HepG2 (cell line): ENCODE data around the gene ABCA2. TPM values are rescaled to one million over a fixed set of nuclear protein-coding genes. Genes with fewer than 3 reads are reported as not detected.
A peak's percentile ranks its signal among the peaks of the same experiment; 100 is the strongest.

Experiments
- ATAC-seq: fragments of 200-7000 bp; cut with Tn5 transposase; 3 replicates; pipeline ENCODE4 v1.9.1; 2020; ENCODE audit warnings: mild to moderate bottlenecking, moderate library complexity
- BruUV-seq: library from RNA; stranded (reverse); fragments of 400-500 nt; replicated peaks from 2 replicates; lab custom pipeline; 2021; lab: Mats Ljungman, UMichigan
- CTCF ChIA-PET: fragments of 300-600 bp; formaldehyde crosslinking; extraction: SDS; loops from one replicate; lab custom pipeline; 2021; ENCODE audit warnings: low total read pairs, inconsistent platforms, low intra/inter-chr PET ratio; lab: Yijun Ruan, JAX
- POLR2A ChIA-PET: fragments of 350-600 bp; sonication (Branson Sonifier 250); formaldehyde crosslinking; loops from one replicate; lab custom pipeline; 2020; ENCODE audit warnings: antibody characterized with exemption, inconsistent platforms; lab: Yijun Ruan, JAX
- DNase-seq: peaks from one replicate; pipeline ENCODE4 v3.0.0-alpha.2; 2015; ENCODE audit warnings: low spot score
- FAIRE-seq: peaks from 3 replicates; lab custom pipeline; 2011; peaks lifted over from hg19 to GRCh38; lab: Jason Lieb, UNC
- H2AFZ ChIP-seq: one replicate; pipeline ENCODE4 v1.6.1; 2011; ENCODE audit warnings: low read length, inconsistent platforms
- H3K27ac ChIP-seq: fragments of 300-600 bp; 3 replicates; pipeline ENCODE4 v1.8.0; 2011; ENCODE audit warnings: mixed run types, mild to moderate bottlenecking, mixed read lengths, low read length, inconsistent platforms; ENCODE audit not compliant: insufficient read depth; ENCODE audit errors: extremely low read length
- H3K27me3 ChIP-seq, 2 experiments: fragments of 200-600 bp in 1 of 2; 2 replicates in 1 of 2; 3 replicates in 1 of 2; pipeline versions ENCODE4 v1.6.0 to v1.8.0; 2011; ENCODE audit warnings: low read length in 2 of 2, mild to moderate bottlenecking in 2 of 2, moderate library complexity in 2 of 2, inconsistent platforms in 1 of 2; ENCODE audit not compliant: insufficient read depth in 2 of 2, control insufficient read depth in 1 of 2
- H3K36me3 ChIP-seq, 2 experiments: fragments of 200-600 bp in 1 of 2; replicated peaks in 1 of 2; 2 replicates in 1 of 2; 3 replicates in 1 of 2; pipeline versions ENCODE4 v1.5.1 to v1.8.0; 2011; ENCODE audit warnings: low read length in 2 of 2, inconsistent platforms in 1 of 2; ENCODE audit not compliant: insufficient read depth in 2 of 2, control insufficient read depth in 1 of 2
- H3K4me1 ChIP-seq: 2 replicates; pipeline ENCODE4 v1.5.1; 2012; ENCODE audit warnings: low read length, inconsistent platforms; ENCODE audit not compliant: insufficient read depth
- H3K4me2 ChIP-seq: 2 replicates; pipeline ENCODE4 v1.6.0; 2011; ENCODE audit warnings: low read depth, low read length, inconsistent platforms
- H3K4me3 ChIP-seq, 3 experiments: fragments of 200-600 bp in 1 of 3; sonication (generic), shearing (Covaris generic) in 1 of 3; replicated peaks in 1 of 3; 2 replicates each; pipeline ENCODE4 v1.5.1; 2011 to 2016; ENCODE audit warnings: low read length in 3 of 3, inconsistent platforms in 2 of 3, low read depth in 2 of 3, mild to moderate bottlenecking in 2 of 3, control low read depth in 1 of 3, mixed read lengths in 1 of 3; ENCODE audit not compliant: insufficient read depth in 1 of 3
- H3K79me2 ChIP-seq: one replicate; pipeline ENCODE4 v1.6.1; 2011; ENCODE audit warnings: low read length, inconsistent platforms; ENCODE audit not compliant: insufficient read depth
- H3K9ac ChIP-seq: 2 replicates; pipeline ENCODE4 v1.6.0; 2011; ENCODE audit warnings: mild to moderate bottlenecking, low read depth, low read length, inconsistent platforms; ENCODE audit not compliant: insufficient read depth
- H3K9me3 ChIP-seq: 2 replicates; pipeline ENCODE4 v1.5.1; 2012; ENCODE audit warnings: mild to moderate bottlenecking, low read length
- H4K20me1 ChIP-seq: 2 replicates; pipeline ENCODE4 v1.6.0; 2011; ENCODE audit warnings: inconsistent platforms, mild to moderate bottlenecking, low read length, moderate library complexity; ENCODE audit not compliant: insufficient read depth
- ARHGAP35 ChIP-seq: sonication (generic); formaldehyde crosslinking; IDR thresholded peaks from 2 replicates; pipeline ENCODE4 v1.9.0; 2022; ENCODE audit warnings: mild to moderate bottlenecking, inconsistent platforms, moderate library complexity, missing genetic modification reagents, borderline replicate concordance
- BRCA1 ChIP-seq: sonication (generic); formaldehyde crosslinking; IDR thresholded peaks from 2 replicates; pipeline ENCODE4 v1.4.0; 2020; ENCODE audit warnings: missing genetic modification reagents
- CHCHD3 ChIP-seq: sonication (generic); formaldehyde crosslinking; IDR thresholded peaks from 2 replicates; pipeline ENCODE4 v1.8.0; 2022; ENCODE audit warnings: mild to moderate bottlenecking, missing genetic modification reagents, moderate library complexity
- GFI1 ChIP-seq: sonication (generic); formaldehyde crosslinking; IDR thresholded peaks from 2 replicates; pipeline ENCODE4 v1.5.0; 2020; ENCODE audit warnings: missing genetic modification reagents, mild to moderate bottlenecking, borderline replicate concordance
- HNRNPL ChIP-seq: fragments of 200-400 bp; formaldehyde crosslinking; IDR thresholded peaks from 2 replicates; pipeline ENCODE4 v1.6.1; 2017; ENCODE audit warnings: mild to moderate bottlenecking, low read depth, low read length
- HOXA7 ChIP-seq: sonication (generic); formaldehyde crosslinking; IDR thresholded peaks from 2 replicates; pipeline ENCODE4 v1.8.1; 2022; ENCODE audit warnings: mild to moderate bottlenecking, missing genetic modification reagents, moderate library complexity
- IRF2 ChIP-seq: IDR thresholded peaks from 2 replicates; pipeline ENCODE4 v1.6.1; 2018; ENCODE audit warnings: missing genetic modification reagents, missing compliant biosample characterization
- KMT2B ChIP-seq: IDR thresholded peaks from 2 replicates; pipeline ENCODE4 v1.6.1; 2016; ENCODE audit warnings: missing genetic modification reagents, missing compliant biosample characterization
- MXD1 ChIP-seq: sonication (generic); formaldehyde crosslinking; IDR thresholded peaks from 2 replicates; pipeline ENCODE4 v1.4.0; 2020; ENCODE audit warnings: mild to moderate bottlenecking, missing genetic modification reagents
- NR1H2 ChIP-seq: sonication (generic); formaldehyde crosslinking; IDR thresholded peaks from 2 replicates; pipeline ENCODE4 v1.8.1; 2022; ENCODE audit warnings: low read depth, missing genetic modification reagents, borderline replicate concordance
- STAG1 ChIP-seq: sonication (generic); formaldehyde crosslinking; IDR thresholded peaks from 2 replicates; pipeline ENCODE4 v1.4.0; 2020; ENCODE audit warnings: missing genetic modification reagents
- THAP11 ChIP-seq: IDR thresholded peaks from 2 replicates; pipeline ENCODE4 v1.6.1; 2016; ENCODE audit warnings: missing biosample characterization, missing genetic modification reagents
- THAP9 ChIP-seq: sonication (generic); formaldehyde crosslinking; IDR thresholded peaks from 2 replicates; pipeline ENCODE4; 2020; ENCODE audit warnings: missing genetic modification reagents, mild to moderate bottlenecking, borderline replicate concordance
- ZBTB38 ChIP-seq: sonication (generic); formaldehyde crosslinking; IDR thresholded peaks from 2 replicates; pipeline ENCODE4 v1.5.1; 2020; ENCODE audit warnings: mild to moderate bottlenecking, missing genetic modification reagents
- ZFP36L1 ChIP-seq: sonication (generic); formaldehyde crosslinking; IDR thresholded peaks from 2 replicates; pipeline ENCODE4 v1.8.0; 2022; ENCODE audit warnings: mild to moderate bottlenecking, missing genetic modification reagents, moderate library complexity
- ZNF282 ChIP-seq: fragments of 450-650 bp; IDR thresholded peaks from 2 replicates; pipeline ENCODE4 v1.6.1; 2018; ENCODE audit not compliant: partially characterized antibody
- ZNF501 ChIP-seq: sonication (generic); formaldehyde crosslinking; IDR thresholded peaks from 2 replicates; pipeline ENCODE4 v1.5.1; 2020; ENCODE audit warnings: mild to moderate bottlenecking, moderate library complexity, missing genetic modification reagents
- ZNF552 ChIP-seq: sonication (generic); formaldehyde crosslinking; IDR thresholded peaks from 2 replicates; pipeline ENCODE4 v1.9.0; 2022; ENCODE audit warnings: missing genetic modification reagents, mild to moderate bottlenecking, borderline replicate concordance
- ZNF598 ChIP-seq: sonication (generic); formaldehyde crosslinking; IDR thresholded peaks from 2 replicates; pipeline ENCODE4 v1.5.1; 2020; ENCODE audit warnings: mild to moderate bottlenecking, missing genetic modification reagents, borderline replicate concordance
- ZNF616 ChIP-seq: sonication (generic); formaldehyde crosslinking; IDR thresholded peaks from 2 replicates; pipeline ENCODE4 v1.5.0; 2020; ENCODE audit warnings: low read depth, mild to moderate bottlenecking, missing genetic modification reagents
- ZNF883 ChIP-seq: sonication (generic); formaldehyde crosslinking; IDR thresholded peaks from 2 replicates; pipeline ENCODE4 v1.5.1; 2020; ENCODE audit warnings: mild to moderate bottlenecking, missing genetic modification reagents; ENCODE audit errors: not compliant biosample characterization
- WGBS: methylation state at CpG from one replicate; pipeline ENCODE4 v1.1.6; 2017; ENCODE audit warnings: low lambda C conversion rate; 5-methylcytosine and 5-hydroxymethylcytosine counted together
- in situ Hi-C: cut with HindIII; loops from 2 replicates; pipeline ENCODE4 v1.10.0; 2017; ENCODE audit warnings: low pct_unique_long_range_greater_than_20kb; ENCODE audit not compliant: extremely low pct_ligation_motif_present
- intact Hi-C: fragments of 100-400 bp; cut with micrococcal nuclease; formaldehyde crosslinking; loops from one replicate; pipeline ENCODE4 v1.10.0; 2022; ENCODE audit not compliant: unreplicated experiment
- polyA plus RNA-seq, 8 experiments: library from polyadenylated mRNA; depleted of rRNA in 3 of 8; stranded (reverse) in 7 of 8; unstranded in 1 of 8; fragments of >200 nt; fragmentation: Illumina TruSeq in 4 of 8; extraction: Trizol in 4 of 8; gene quantifications; 2 replicates each; pipeline versions ENCODE4 v1.2.1 to v1.2.3, GENCODE V29; 2011 to 2016; ENCODE audit warnings: low read depth in 4 of 8, missing spikeins in 1 of 8, mixed read lengths in 1 of 8; ENCODE audit not compliant: insufficient read depth in 1 of 8
- total RNA-seq, 5 experiments: library from RNA; depleted of rRNA; stranded (reverse); fragments of >200 nt; fragmentation: Illumina TruSeq; extraction: Trizol; gene quantifications; 2 replicates each; pipeline ENCODE4 v1.2.3, GENCODE V29; 2016; ENCODE audit warnings: low read depth in 1 of 5

The ABCA2 gene
- total and polyA plus RNA-seq, 2 of the 13 experiments (the other 11 are each of a cell fraction or from before 2014, with no cell fraction given) = 2.9 to 19.2 TPM

GRCh38 chr9:137049544-137050449, 21.8 kb upstream of the ABCA2 start:
- peaks cover 3 to 11% of the 10 kb centered on the region in 2 experiments; a peak in 3 of 5 replicates for H3K27me3 ChIP-seq
- CTCF ChIA-PET = interaction anchor here (1.4 to 2.3 kb wide), 3 partner anchors 14 to 18 kb away, joined by 5 to 12 read pairs (median 11); no protein-coding TSS in a partner anchor
- POLR2A ChIA-PET = no interaction called here
- H3K27ac ChIP-seq = no peak overlapping the region
- no peak overlapping the region for H3K9ac ChIP-seq
- H3K36me3 ChIP-seq = no peaks in the 10 kb centered on the region
- peak; percentile 27 for ATAC-seq
- no peaks in the 10 kb centered on the region; the same call in 1 of the 2 replicates for H4K20me1 ChIP-seq
- H2AFZ ChIP-seq = no peak overlapping the region
- H3K4me3 ChIP-seq = no peak overlapping the region
- 80% methylated on average over 31 of the region's 38 CpGs for WGBS
- no peaks in the 10 kb centered on the region for H3K9me3 ChIP-seq
- H3K79me2 ChIP-seq = peaks cover 7% of the 10 kb centered on the region
- DNase-seq = no peak
- no peak for FAIRE-seq
- BruUV-seq = no TSS peak
- H3K4me2 ChIP-seq = no peak overlapping the region
- intact Hi-C loops (no loop called here), in situ Hi-C loops (loop anchor here (10.0 kb wide), 1 partner anchor 275 kb away; no protein-coding TSS in a partner anchor)
- H3K4me1 ChIP-seq = peaks cover 26% of the 10 kb centered on the region
- TF ChIP-seq ZNF501 (CRISPR knock-in tag) (no peak), ZNF616 (CRISPR knock-in tag) (no peak), ZNF598 (CRISPR knock-in tag) (no peak), HOXA7 (no peak), THAP9 (CRISPR knock-in tag) (no peak), BRCA1 (no peak), IRF2 (CRISPR knock-in tag) (no peak), ZBTB38 (CRISPR knock-in tag) (peak; percentile 54; the same call in 1 of the 2 replicates), GFI1 (CRISPR knock-in tag) (no peak), ZFP36L1 (CRISPR knock-in tag) (no peak), KMT2B (CRISPR knock-in tag) (no peak), ZNF883 (CRISPR knock-in tag) (no peak), THAP11 (CRISPR knock-in tag) (no peak), NR1H2 (CRISPR knock-in tag) (no peak), ZNF282 (no peak), MXD1 (CRISPR knock-in tag) (no peak), CHCHD3 (CRISPR knock-in tag) (no peak), STAG1 (peak; percentile 68), HNRNPL (peak; percentile 44; the same call in 1 of the 2 replicates), ARHGAP35 (CRISPR knock-in tag) (no peak), ZNF552 (CRISPR knock-in tag) (no peak)
